Loucy (cell line): Measurements from ENCODE around the gene CAST.

ENCODE experiments used
- CTCF ChIP-seq: fragments of 200-600 bp; sonication (generic); conservative IDR thresholded peaks from 2 replicates; pipeline ENCODE4 v1.5.1; 2014; ENCODE audit warnings: mild to moderate bottlenecking, antibody characterized with exemption, low read length
- EZH2phosphoT487 ChIP-seq: fragments of 200-600 bp; IDR thresholded peaks from 2 replicates; pipeline ENCODE4 v1.6.1; 2018; ENCODE audit warnings: antibody characterized with exemption, mild to moderate bottlenecking, moderate library complexity, borderline replicate concordance

- no peak for TF ChIP-seq CTCF
- TF ChIP-seq EZH2phosphoT487, result no peak
Measured at GRCh38 chr5:96654209-96654608, 8.0 kb upstream of the CAST start.
